Body of pancreas (tissue), 4 donors: ENCODE data around the gene SCFD2. TPM values are rescaled to one million over a fixed set of nuclear protein-coding genes. Genes with fewer than 3 reads are reported as not detected.

Source experiments
- ATAC-seq: fragments of 150-250 bp; one replicate; pipeline ENCODE4 v1.9.1; 2016
- DNase-seq, 4 donors: peaks; one replicate each; pipeline ENCODE4 v3.0.0-alpha.2; 2019
- H3K27ac ChIP-seq, 4 donors: fragments of 200-600 bp; sonication (generic); 1 replicate in 3 of 4; 2 replicates in 1 of 4; pipeline versions ENCODE4 v1.5.1 to v1.6.1; 2016 to 2019; ENCODE audit warnings: mild to moderate bottlenecking in 1 of 4, mixed read lengths in 1 of 4, moderate library complexity in 1 of 4
- H3K27me3 ChIP-seq, 2 donors: fragments of 200-600 bp; sonication (generic); one replicate each; pipeline ENCODE4 v1.6.0; 2016; ENCODE audit warnings: mild to moderate bottlenecking in 1 of 2
- H3K36me3 ChIP-seq, 2 donors: fragments of 200-600 bp; sonication (generic); replicated peaks in 1 of 2; 2 replicates each; pipeline ENCODE4 v1.5.1; 2016; ENCODE audit warnings: low read depth in 2 of 2; ENCODE audit not compliant: insufficient read depth in 1 of 2
- H3K4me1 ChIP-seq: fragments of 200-600 bp; sonication (generic); one replicate; pipeline ENCODE4 v1.6.0; 2016
- H3K4me3 ChIP-seq, 2 donors: fragments of 200-600 bp; sonication (generic); 1 replicate in 1 of 2; 2 replicates in 1 of 2; pipeline ENCODE4 v1.5.1; 2016 to 2019
- H3K9me3 ChIP-seq, 3 donors: fragments of 200-600 bp; sonication (generic); 1 replicate in 2 of 3; 2 replicates in 1 of 3; pipeline ENCODE4 v1.5.1; 2016
- CTCF ChIP-seq, 7 experiments: fragments of 450-650 bp in 4 of 7; fragments of 200-600 bp in 3 of 7; sonication (generic) in 3 of 7; IDR thresholded peaks; one replicate each; pipeline ENCODE4 v1.5.1; 2016 to 2019; ENCODE audit warnings: antibody characterized with exemption in 7 of 7
- POLR2A ChIP-seq, 3 donors: fragments of 450-650 bp; IDR thresholded peaks; one replicate each; pipeline ENCODE4 v1.6.1; 2016; ENCODE audit warnings: antibody characterized with exemption in 3 of 3, mild to moderate bottlenecking in 2 of 3
- WGBS, 2 donors: methylation state at CpG; one replicate each; pipeline ENCODE4 v1.1.5; 2017; 5-methylcytosine and 5-hydroxymethylcytosine counted together
- intact Hi-C: fragments of 100-400 bp; cut with DNase I; formaldehyde crosslinking; loops from one replicate; pipeline ENCODE4 v1.15.1; 2023
- total RNA-seq, 2 donors: library from RNA; depleted of rRNA; stranded (reverse); fragments of >200 nt; gene quantifications; one replicate each; pipeline ENCODE4 v1.1.0, GENCODE V29; 2016

The SCFD2 gene
- total RNA-seq, 2 donors from 2014 or later: 17.9 to 53.7 TPM

- H3K36me3 ChIP-seq: no peaks in the 10 kb centered on the region
- ATAC-seq: peak; percentile 67
- no peaks in the 10 kb centered on the region for H3K27me3 ChIP-seq
- TF ChIP-seq CTCF (IDR thresholded peaks at IDR 0.05) (peak; percentile 15 to 69 (median 61)), POLR2A (IDR thresholded peaks at IDR 0.05) (no peak)
- H3K9me3 ChIP-seq: no peaks in the 10 kb centered on the region
- peak; percentile 80 to 86 (median 86) for DNase-seq
- intact Hi-C loops: no loop called here
- H3K27ac ChIP-seq: peak overlapping the region in 1 of 4 donors; percentile 87
- peaks cover 40% of the 10 kb centered on the region for H3K4me1 ChIP-seq
- WGBS, 2 donors: 5 to 11% methylated on average over 3 of the region's 3 CpGs
- H3K4me3 ChIP-seq: no peak overlapping the region
Measured at GRCh38 chr4:52911684-52912294, 454.1 kb downstream of the SCFD2 start.

- no peaks in the 10 kb centered on the region for H3K27me3 ChIP-seq
Measured at GRCh38 chr4:52910115-52910514, 455.7 kb downstream of the SCFD2 start.

GRCh38 chr4:52907510-52907909 lies 458.4 kb downstream of the SCFD2 start:
- intact Hi-C loops: no loop called here
- Histone ChIP-seq H3K9me3 (no peaks in the 10 kb centered on the region), H3K4me3 (no peak overlapping the region), H3K27ac (no peak overlapping the region), H3K27me3 (no peaks in the 10 kb centered on the region), H3K36me3 (no peaks in the 10 kb centered on the region), H3K4me1 (peaks cover 6% of the 10 kb centered on the region)
- ATAC-seq: no peak
- TF ChIP-seq POLR2A (IDR thresholded peaks at IDR 0.05): no peak
- TF ChIP-seq CTCF (IDR thresholded peaks at IDR 0.05): no peak
- DNase-seq: no peak
- WGBS, 2 donors: 89 to 93% methylated on average over 2 of the region's 2 CpGs

More at GRCh38 chr4:52910115-52910514, 455.7 kb downstream of the SCFD2 start:
- H3K36me3 ChIP-seq: no peaks in the 10 kb centered on the region
- H3K4me1 ChIP-seq: peaks cover 32% of the 10 kb centered on the region
- intact Hi-C loops: no loop called here
- TF ChIP-seq POLR2A (IDR thresholded peaks at IDR 0.05): no peak
- no peak for TF ChIP-seq CTCF (IDR thresholded peaks at IDR 0.05)
- H3K4me3 ChIP-seq: no peak overlapping the region
- ATAC-seq (no peak), DNase-seq (no peak)
- H3K27ac ChIP-seq: no peak overlapping the region
- H3K9me3 ChIP-seq: no peaks in the 10 kb centered on the region

GRCh38 chr4:52904421-52904820 lies 461.4 kb downstream of the SCFD2 start:
- H3K4me3 ChIP-seq: no peak overlapping the region
- H3K36me3 ChIP-seq: no peaks in the 10 kb centered on the region
- 73 to 82% methylated on average over 4 of the region's 4 CpGs for WGBS, 2 donors
- no peaks in the 10 kb centered on the region for H3K9me3 ChIP-seq
- no peak overlapping the region for H3K27ac ChIP-seq
- intact Hi-C loops: no loop called here
- H3K27me3 ChIP-seq: no peaks in the 10 kb centered on the region
- ATAC-seq (no peak), DNase-seq (no peak)
- TF ChIP-seq POLR2A (IDR thresholded peaks at IDR 0.05): no peak
- no peak for TF ChIP-seq CTCF (IDR thresholded peaks at IDR 0.05)
- no peaks in the 10 kb centered on the region for H3K4me1 ChIP-seq

GRCh38 chr4:52903273-52903672 lies 462.6 kb downstream of the SCFD2 start:
- WGBS, 2 donors: 98% methylated on average over 4 of the region's 4 CpGs
- no peaks in the 10 kb centered on the region for H3K4me1 ChIP-seq
- DNase-seq: no peak
- intact Hi-C loops: no loop called here
- no peak for ATAC-seq
- no peak overlapping the region for H3K4me3 ChIP-seq
- H3K27ac ChIP-seq: no peak overlapping the region
- TF ChIP-seq POLR2A (IDR thresholded peaks at IDR 0.05) (no peak), CTCF (IDR thresholded peaks at IDR 0.05) (no peak)
- H3K9me3 ChIP-seq: no peaks in the 10 kb centered on the region
- no peaks in the 10 kb centered on the region for H3K36me3 ChIP-seq
- no peaks in the 10 kb centered on the region for H3K27me3 ChIP-seq
